Psoas muscle (tissue), 8 donors: Measurements from ENCODE around the gene CHST3. TPM values are rescaled to one million over a fixed set of nuclear protein-coding genes. Genes with fewer than 3 reads are reported as not detected.
A peak's percentile ranks its signal among the peaks of the same experiment; 100 is the strongest.

Experiments
- ATAC-seq, 4 donors: fragments of 200-7000 bp; cut with Tn5 transposase; one replicate each; pipeline ENCODE4 v1.9.1; 2020; ENCODE audit warnings: moderate library complexity in 3 of 4, mild to moderate bottlenecking in 2 of 4
- DNase-seq, 2 donors: peaks; one replicate each; pipeline ENCODE4 v3.0.0-alpha.2; 2020
- H3K27ac ChIP-seq: fragments of 200-600 bp; one replicate; pipeline ENCODE4 v1.8.0; 2022
- H3K27me3 ChIP-seq, 3 donors: fragments of 200-600 bp in 1 of 3; one replicate each; pipeline versions ENCODE4 v1.6.1 to v1.8.0; 2013 to 2022; ENCODE audit warnings: low read length in 2 of 3, mild to moderate bottlenecking in 2 of 3, moderate library complexity in 1 of 3; ENCODE audit not compliant: insufficient read depth in 3 of 3
- H3K36me3 ChIP-seq, 2 donors: fragments of 200-600 bp in 1 of 2; one replicate each; pipeline versions ENCODE4 v1.6.1 to v1.8.0; 2013 to 2022; ENCODE audit warnings: low read depth in 1 of 2, mild to moderate bottlenecking in 1 of 2, moderate library complexity in 1 of 2; ENCODE audit not compliant: insufficient read depth in 1 of 2
- H3K4me1 ChIP-seq: fragments of 200-600 bp; one replicate; pipeline ENCODE4 v1.8.0; 2022
- H3K4me3 ChIP-seq: fragments of 200-600 bp; one replicate; pipeline ENCODE4 v1.8.0; 2022; ENCODE audit warnings: mild to moderate bottlenecking
- H3K9me3 ChIP-seq: fragments of 200-600 bp; one replicate; pipeline ENCODE4 v1.8.0; 2022
- WGBS, 3 donors: extraction: QIAGEN DNeasy Blood & Tissue Kit; methylation state at CpG; one replicate each; pipeline versions ENCODE4 v1.1.6 to v1.1.7; 2013; 5-methylcytosine and 5-hydroxymethylcytosine counted together
- intact Hi-C, 2 donors: fragments of 100-400 bp; cut with DNase I; formaldehyde crosslinking; loops; one replicate each; pipeline versions ENCODE4 v1.11.0 to v1.14.2; 2022
- polyA plus RNA-seq, 3 donors: library from polyadenylated mRNA; stranded (reverse); fragments of 200-250 nt; gene quantifications; one replicate each; pipeline ENCODE4 v1.2.3, GENCODE V29; 2013
- total RNA-seq, 4 donors: library from RNA; stranded (reverse); fragmentation: NEBNext Ultra II Directional in 2 of 4; extraction: Animal tissue kit (Norgen Biotek cat#: 25700) in 2 of 4; gene quantifications; one replicate each; pipeline versions ENCODE4 v1.2.1 to v1.2.4, GENCODE V29; 2021 to 2023
- TF ChIP-seq, protein P1 (sequence below): fragments of 200-600 bp; IDR thresholded peaks from one replicate; pipeline ENCODE4 v1.8.0; 2022; ENCODE audit warnings: antibody characterized with exemption
- donor health status: healthy with polysubstance abuse.
- donor health status: DM: no; HTN: no; CAD: no; lungs with moderate emphysema.
- donor health status: Bipolar disorder and iron deficiency.
- donor health status: healthy.
- donor health status: DM: yes; HTN: yes; CAD: no.
- donor health status: DM: no; HTN: no; CAD: no.
- donor health status: DM: no; HTN: no; CAD: no.
- donor health status: DM: yes; HTN: yes; CAD: no.

CHST3 gene
- total and polyA plus RNA-seq, 7 donors, result 3.3 to 44.0 (median 12.1) TPM

DNA sequence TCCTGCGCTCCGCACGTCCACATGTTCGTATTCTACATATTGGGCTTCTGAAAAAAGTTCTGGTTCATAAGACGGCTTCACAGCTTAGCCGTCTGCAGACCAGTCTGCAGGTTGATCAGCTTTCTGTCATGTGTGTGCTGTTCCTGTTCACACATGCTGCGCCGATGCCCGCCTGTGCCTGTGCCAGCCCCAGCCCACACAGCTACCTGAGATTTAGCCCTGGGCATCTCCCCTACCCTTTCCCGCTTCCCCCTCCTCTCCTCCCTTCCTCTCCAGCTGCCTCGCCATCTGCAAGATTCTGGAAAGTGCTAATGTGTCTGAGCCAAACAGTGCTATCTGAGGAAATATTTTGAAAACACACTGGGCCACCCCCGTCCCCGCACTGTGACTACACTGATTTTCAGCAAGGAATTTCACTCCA is 7.1 kb downstream of the CHST3 start:
- WGBS, 3 donors, result 64 to 76% (median 72%) methylated on average over 13 of the region's 13 CpGs
- intact Hi-C loops, result loop anchor here in 1 of 2 donors (5.0 kb wide), 1 partner anchor 76 kb away; no protein-coding TSS in a partner anchor

DNA sequence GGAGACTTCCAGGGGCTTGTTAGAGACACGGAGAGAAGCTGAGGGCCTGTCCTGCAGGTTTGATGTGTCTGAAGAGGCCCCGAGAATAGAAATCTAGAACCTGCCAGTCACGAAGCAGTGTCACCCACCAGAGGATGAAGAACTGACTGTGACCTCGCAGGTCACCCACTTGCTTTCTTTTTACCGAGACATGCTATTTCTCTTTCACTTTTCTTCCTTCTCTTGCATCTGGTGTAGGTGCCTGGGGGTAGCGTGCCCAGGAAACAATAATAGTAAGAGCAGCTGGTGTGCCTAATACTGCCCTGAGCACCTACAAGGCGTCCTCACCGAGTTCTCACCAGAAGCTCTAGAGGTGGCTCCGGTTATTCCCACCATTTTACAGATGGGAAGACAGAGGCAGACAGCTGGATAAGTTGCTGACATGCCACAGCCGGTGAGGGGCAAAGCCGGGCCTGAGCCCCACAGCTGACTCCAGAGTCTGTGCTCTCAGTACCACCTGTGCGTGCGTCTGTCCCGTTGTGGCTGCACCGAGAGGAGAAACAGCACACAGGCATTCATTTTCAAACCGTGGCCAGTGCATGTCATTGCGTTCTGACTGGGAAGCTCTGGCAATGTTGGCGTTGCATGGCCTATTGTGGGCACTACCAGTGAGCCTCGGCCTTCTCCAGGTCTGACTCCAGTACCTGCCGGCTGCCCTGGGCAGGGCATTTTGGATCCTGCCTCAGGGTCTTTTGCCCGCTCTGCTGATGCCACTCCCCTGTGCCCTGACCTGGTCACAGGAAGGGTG is 7.8 kb downstream of the CHST3 start:
- no peaks in the 10 kb centered on the region for H3K9me3 ChIP-seq
- TF ChIP-seq, protein P1, sequence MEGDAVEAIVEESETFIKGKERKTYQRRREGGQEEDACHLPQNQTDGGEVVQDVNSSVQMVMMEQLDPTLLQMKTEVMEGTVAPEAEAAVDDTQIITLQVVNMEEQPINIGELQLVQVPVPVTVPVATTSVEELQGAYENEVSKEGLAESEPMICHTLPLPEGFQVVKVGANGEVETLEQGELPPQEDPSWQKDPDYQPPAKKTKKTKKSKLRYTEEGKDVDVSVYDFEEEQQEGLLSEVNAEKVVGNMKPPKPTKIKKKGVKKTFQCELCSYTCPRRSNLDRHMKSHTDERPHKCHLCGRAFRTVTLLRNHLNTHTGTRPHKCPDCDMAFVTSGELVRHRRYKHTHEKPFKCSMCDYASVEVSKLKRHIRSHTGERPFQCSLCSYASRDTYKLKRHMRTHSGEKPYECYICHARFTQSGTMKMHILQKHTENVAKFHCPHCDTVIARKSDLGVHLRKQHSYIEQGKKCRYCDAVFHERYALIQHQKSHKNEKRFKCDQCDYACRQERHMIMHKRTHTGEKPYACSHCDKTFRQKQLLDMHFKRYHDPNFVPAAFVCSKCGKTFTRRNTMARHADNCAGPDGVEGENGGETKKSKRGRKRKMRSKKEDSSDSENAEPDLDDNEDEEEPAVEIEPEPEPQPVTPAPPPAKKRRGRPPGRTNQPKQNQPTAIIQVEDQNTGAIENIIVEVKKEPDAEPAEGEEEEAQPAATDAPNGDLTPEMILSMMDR, result no peak
- no peak overlapping the region for H3K4me3 ChIP-seq
- H3K4me1 ChIP-seq, result peaks cover 58% of the 10 kb centered on the region
- no peaks in the 10 kb centered on the region for H3K36me3 ChIP-seq
- H3K27ac ChIP-seq, result peak overlapping the region; percentile 54
- ATAC-seq (no peak), DNase-seq (no peak)
- 58 to 80% (median 62%) methylated on average over 21 of the region's 21 CpGs for WGBS, 3 donors
- no peaks in the 10 kb centered on the region for H3K27me3 ChIP-seq
- intact Hi-C loops, result loop anchor here in 1 of 2 donors (5.0 kb wide), 1 partner anchor 75 kb away; no protein-coding TSS in a partner anchor

More for the DNA sequence above, 7.1 kb downstream of the CHST3 start:
- TF ChIP-seq, protein P1, result no peak
- peak overlapping the region; percentile 54 for H3K27ac ChIP-seq
- no peak overlapping the region for H3K4me3 ChIP-seq
- H3K9me3 ChIP-seq, result no peaks in the 10 kb centered on the region
- DNase-seq, result no peak
- H3K4me1 ChIP-seq, result peaks cover 52% of the 10 kb centered on the region
- no peak for ATAC-seq
- no peaks in the 10 kb centered on the region for H3K36me3 ChIP-seq
- no peaks in the 10 kb centered on the region for H3K27me3 ChIP-seq

DNA sequence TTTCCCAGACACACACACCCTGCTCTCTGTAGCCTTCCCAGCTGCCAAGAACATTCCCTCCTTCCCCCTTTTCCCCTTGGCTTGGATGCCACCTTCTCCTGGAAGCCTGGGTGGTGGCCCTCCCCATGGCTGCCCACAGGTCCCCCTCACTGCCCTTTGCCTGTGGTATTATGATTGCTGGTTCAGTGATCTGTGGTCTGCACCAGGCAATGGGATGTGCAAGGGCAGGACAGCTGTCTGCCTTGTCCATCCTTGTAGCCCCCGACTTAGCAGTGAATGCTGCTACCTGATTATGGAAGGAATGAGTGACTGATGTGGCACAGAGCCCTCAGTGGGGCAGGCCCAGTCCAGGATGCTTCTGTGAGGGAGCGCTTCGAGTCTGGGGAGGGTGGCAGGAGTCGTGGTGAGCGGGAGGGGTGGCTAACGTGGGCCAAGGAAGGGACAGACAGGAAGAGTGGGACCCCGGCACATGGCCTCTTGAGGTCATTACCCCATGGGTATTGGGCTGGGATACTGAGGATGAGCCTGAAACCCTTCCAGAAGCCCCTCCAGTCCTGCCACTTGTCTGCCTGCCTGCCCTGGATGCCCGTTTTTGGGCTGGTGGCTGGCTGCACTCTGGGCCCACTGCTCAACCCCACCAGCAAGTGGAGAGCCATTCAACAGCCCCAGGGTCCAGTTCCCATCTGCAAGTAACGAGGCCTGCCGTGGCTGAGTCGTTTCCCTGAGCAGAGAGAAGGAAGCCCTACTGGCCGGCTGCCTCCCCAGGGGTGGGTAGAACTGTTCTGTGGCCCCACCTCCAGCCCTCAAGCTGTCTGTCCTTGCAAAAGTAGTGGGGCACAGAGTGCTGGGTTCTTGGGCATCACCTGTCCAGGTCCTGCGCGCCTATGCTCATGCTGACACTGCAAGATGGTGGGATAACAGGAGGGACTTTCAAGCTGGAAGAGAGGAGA is 8.8 kb downstream of the CHST3 start:
- Histone ChIP-seq H3K4me3 (no peak overlapping the region), H3K4me1 (peaks cover 66% of the 10 kb centered on the region), H3K27me3 (no peaks in the 10 kb centered on the region), H3K27ac (peak overlapping the region; percentile 87), H3K36me3 (no peaks in the 10 kb centered on the region), H3K9me3 (no peaks in the 10 kb centered on the region)
- DNase-seq (no peak), ATAC-seq (no peak)
- TF ChIP-seq, protein P1, result no peak
- 78 to 88% (median 80%) methylated on average over 14 of the region's 14 CpGs for WGBS, 3 donors
- intact Hi-C loops, result loop anchor here in 1 of 2 donors (5.0 kb wide), 1 partner anchor 74 kb away; no protein-coding TSS in a partner anchor

DNA sequence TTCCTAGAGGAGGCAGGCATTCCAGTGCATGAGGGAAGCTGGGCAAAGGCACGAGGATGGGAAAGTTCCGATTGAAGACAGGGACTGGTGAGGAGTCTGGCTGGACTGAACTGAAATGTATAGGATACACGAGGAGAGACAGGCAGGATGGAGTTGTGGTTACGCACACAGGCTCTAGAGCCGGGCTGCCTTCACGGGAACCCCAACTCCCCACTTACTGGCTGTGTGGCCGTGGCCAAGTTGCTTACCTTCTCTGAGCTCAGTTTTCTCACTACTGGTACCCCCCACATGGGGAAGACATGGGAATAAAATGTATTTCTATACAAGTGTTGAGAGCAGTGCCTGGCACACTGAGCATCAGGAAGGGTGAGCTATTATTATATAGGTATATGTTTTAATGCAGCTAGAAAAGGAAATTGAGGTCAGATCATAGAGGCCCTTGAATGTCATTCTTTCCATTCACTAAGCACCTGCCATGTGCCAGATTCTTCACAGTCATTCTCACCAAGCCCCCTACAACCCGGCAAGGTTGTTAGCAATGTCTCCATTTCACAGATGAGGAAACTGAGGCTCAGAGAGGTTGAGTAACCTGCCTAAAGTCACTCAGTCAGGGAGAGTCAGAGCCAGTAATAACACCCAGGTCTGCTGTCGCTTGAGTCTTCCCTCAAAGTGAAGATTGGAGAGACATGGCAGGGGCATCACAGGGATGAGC is 9.7 kb downstream of the CHST3 start:
- H3K4me3 ChIP-seq, result no peak overlapping the region
- H3K27me3 ChIP-seq, result no peaks in the 10 kb centered on the region
- TF ChIP-seq, protein P1, result no peak
- H3K36me3 ChIP-seq, result no peaks in the 10 kb centered on the region
- H3K9me3 ChIP-seq, result no peaks in the 10 kb centered on the region
- ATAC-seq, result no peak
- no peak for DNase-seq
- peak overlapping the region; percentile 87 for H3K27ac ChIP-seq
- H3K4me1 ChIP-seq, result peaks cover 71% of the 10 kb centered on the region
- 71 to 86% (median 76%) methylated on average over 9 of the region's 9 CpGs for WGBS, 3 donors
- intact Hi-C loops, result loop anchor here (2.0 to 5.0 kb wide), 2 partner anchors 43 to 73 kb away; no protein-coding TSS in a partner anchor
